Tongue (tissue), 2 donors: ENCODE data around the gene SULT1A1. TPM values are rescaled to one million over a fixed set of nuclear protein-coding genes. Genes with fewer than 3 reads are reported as not detected.
"Not testable (repeated sequence)": the region's sequence is repeated elsewhere in the genome, so short reads cannot be mapped to it uniquely, and the experiment has no call there.

Source experiments
- DNase-seq: peaks from one replicate; pipeline ENCODE4 v3.0.0-alpha.2; 2015
- total RNA-seq: library from RNA; depleted of rRNA; stranded (reverse); fragments of >200 nt; gene quantifications from one replicate; pipeline ENCODE4 v1.2.3, GENCODE V29; 2014

Gene SULT1A1
- total RNA-seq, 1 donor from 2014 or later, result 12.8 TPM

GRCh38 chr16:28608867-28609596 lies 812 bp downstream of the SULT1A1 start:
- DNase-seq, result not testable (repeated sequence)

GRCh38 chr16:28608496-28608808 lies 1.4 kb downstream of the SULT1A1 start:
- DNase-seq, result not testable (repeated sequence)

- not testable (repeated sequence) for DNase-seq
These were observed 2.0 kb downstream of the SULT1A1 start for GRCh38 chr16:28607681-28608495.

- DNase-seq, result no peak
These were observed 2.7 kb downstream of the SULT1A1 start for GRCh38 chr16:28607116-28607623.

GRCh38 chr16:28606291-28607115 lies 3.3 kb downstream of the SULT1A1 start:
- DNase-seq, result no peak

- no peak for DNase-seq
These were observed 5.7 kb downstream of the SULT1A1 start for GRCh38 chr16:28604186-28604565.

- no peak for DNase-seq
These were observed 6.3 kb downstream of the SULT1A1 start for GRCh38 chr16:28603381-28604185.

- no peak for DNase-seq
These were observed 7.3 kb downstream of the SULT1A1 start for GRCh38 chr16:28602529-28602928.

GRCh38 chr16:28602062-28602461 lies 7.8 kb downstream of the SULT1A1 start:
- DNase-seq, result not testable (repeated sequence)

GRCh38 chr16:28601589-28601988 lies 8.3 kb downstream of the SULT1A1 start:
- not testable (repeated sequence) for DNase-seq

GRCh38 chr16:28600965-28601364 lies 8.9 kb downstream of the SULT1A1 start:
- not testable (repeated sequence) for DNase-seq

- not testable (repeated sequence) for DNase-seq
These were observed 10.2 kb downstream of the SULT1A1 start for GRCh38 chr16:28599377-28600285.

GRCh38 chr16:28597692-28598261 lies 12.1 kb downstream of the SULT1A1 start:
- no peak for DNase-seq

- DNase-seq, result no peak
These were observed 12.8 kb downstream of the SULT1A1 start, which contains the start of gene SULT1A2 for GRCh38 chr16:28596840-28597691. SULT1A2 (minus strand) TSS chr16:28597050; CDS start chr16:28595930, 1,120 bp downstream.

GRCh38 chr16:28596115-28596630 lies 13.7 kb downstream of the SULT1A1 start:
- no peak for DNase-seq

- DNase-seq, result not testable (repeated sequence)
These were observed 14.4 kb downstream of the SULT1A1 start for GRCh38 chr16:28595451-28595850.

GRCh38 chr16:28592979-28593553 lies 16.8 kb downstream of the SULT1A1 start:
- no peak for DNase-seq

GRCh38 chr16:28592511-28592910 lies 17.3 kb downstream of the SULT1A1 start:
- no peak for DNase-seq
